ENCODE data around the gene IRX3.

- TF ChIP-seq CTCF (conservative IDR thresholded peaks at IDR 0.05 in 1 of 2, IDR thresholded peaks at IDR 0.05 in 1 of 2; ENCODE audit: low read depth in 1 of 2, low read length in 2 of 2) (no peak), EZH2 (IDR thresholded peaks at IDR 0.05; ENCODE audit: low read length, missing control alignments) (no peak)
Observed at GRCh38 chr16:54277845-54278703, 8.5 kb downstream of the IRX3 start.
